Inferior parietal cortex (tissue), 1 donor: ENCODE results near the gene KLC3.

ENCODE experiments used
- DNase-seq: peaks from one replicate; pipeline ENCODE4 v3.0.0-alpha.2; 2016; ENCODE audit errors: extremely low spot score

The KLC3 gene

DNA sequence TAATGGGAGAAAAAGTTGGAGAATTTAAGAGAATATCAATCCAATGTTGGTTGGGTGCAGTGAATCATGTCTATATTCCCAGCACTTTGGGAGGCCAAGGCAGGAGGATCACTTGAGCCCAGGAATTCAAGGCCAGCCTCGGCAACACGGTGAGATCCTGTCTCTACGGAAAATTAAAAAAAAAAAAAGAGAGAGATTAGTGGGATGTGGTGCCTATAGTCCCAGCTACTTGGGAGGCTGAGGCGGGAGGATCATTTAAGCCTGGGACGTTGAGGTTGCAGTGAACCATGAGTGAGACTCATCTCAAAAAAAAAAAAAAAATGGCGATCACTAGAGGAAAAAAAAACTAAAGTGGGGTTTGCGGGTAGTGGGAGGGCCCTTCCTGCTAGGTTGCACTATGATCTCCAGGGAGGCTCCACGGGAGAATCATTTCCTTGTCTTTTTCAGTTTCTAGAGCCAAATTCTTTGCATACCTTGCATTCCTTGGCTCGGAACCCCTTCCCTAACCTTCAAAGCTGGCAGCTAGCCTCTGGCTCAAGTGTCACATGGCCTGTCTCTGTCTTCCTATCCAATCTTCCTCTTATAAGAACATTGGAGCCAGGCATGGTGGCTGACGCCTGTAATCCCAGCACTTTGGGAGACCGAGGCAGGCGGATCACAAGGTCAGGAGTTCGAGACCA lies 35.6 kb downstream of the KLC3 start:
- no peak for DNase-seq

DNA sequence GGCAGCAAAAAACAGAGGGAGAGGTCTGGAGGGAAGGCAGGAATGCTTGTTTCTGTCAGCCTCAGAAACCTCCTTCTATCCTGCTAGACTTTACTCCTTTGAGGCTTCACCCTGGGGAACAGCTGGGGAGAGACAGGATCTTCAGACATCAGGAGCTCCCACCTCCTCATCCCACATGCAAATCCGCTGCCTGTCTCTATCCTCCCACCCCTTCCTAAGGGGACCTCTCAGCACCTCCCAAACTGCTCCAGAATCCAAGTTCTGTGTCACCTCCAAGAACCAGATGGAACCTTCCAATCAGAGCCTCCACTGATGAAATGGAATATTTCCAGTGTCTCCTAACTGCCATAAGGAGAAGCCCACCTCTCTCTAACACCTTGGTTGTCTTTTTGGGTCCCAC lies 39.6 kb downstream of the KLC3 start:
- DNase-seq = no peak

DNA sequence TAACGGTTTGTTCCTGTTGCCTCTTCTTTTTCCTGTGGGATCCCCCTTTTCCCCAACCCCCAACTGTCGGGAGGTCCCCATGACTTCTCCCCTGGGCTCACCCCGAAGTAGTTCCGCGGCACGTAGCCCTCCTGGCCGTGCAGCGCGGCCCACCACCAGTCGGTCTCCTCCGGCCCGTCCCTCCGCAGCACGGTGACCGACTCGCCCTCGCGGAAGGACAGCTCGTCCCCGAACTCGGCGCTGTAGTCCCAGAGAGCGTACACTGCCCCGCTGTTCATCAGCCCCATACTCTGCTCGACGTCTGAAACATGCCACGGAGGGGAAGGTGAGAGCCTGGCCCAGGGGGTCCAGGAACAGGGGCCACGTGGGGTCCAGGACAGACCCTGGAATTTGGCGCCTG lies 41.9 kb downstream of the KLC3 start:
- no peak for DNase-seq

DNA sequence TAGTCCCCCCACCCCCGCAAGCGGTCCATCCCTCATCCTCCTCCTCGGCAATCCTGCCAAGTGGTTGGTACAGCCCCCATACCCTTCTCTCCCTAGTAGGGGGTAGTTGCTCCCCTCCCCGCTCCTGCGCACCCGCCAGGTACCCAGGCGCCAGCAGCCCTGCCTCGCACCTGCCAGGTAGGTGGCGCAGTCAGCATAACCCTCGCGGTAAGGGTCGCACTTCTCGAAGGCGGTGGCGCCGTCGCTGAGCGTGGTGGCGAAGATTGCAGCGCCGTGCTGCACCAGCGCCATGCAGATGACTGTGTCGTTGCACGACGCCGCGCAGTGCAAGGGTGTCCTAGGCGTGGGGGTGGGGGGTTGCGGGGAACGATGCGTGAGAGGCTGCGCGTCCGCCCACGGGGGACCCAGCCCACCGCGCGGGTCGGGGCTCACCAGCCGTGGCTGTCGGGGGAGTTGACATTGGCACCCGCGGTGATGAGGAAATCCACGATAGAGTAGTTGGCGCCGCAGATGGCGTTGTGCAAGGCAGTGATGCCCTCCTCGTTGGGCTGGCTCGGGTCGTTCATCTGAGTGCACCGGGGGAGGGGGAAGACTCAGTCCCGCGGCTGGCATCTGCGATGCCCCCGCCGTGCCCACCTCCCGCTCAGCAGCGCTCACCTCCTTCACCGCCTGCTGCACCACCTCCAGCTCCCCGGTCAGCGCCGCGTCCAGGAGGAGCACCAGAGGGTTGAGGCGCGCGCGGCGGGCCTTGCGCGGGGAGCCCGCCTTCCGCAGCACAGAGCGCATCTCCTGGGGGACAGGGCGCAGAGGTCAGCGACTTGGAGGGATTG lies 45.1 kb downstream of the KLC3 start:
- no peak for DNase-seq

DNA sequence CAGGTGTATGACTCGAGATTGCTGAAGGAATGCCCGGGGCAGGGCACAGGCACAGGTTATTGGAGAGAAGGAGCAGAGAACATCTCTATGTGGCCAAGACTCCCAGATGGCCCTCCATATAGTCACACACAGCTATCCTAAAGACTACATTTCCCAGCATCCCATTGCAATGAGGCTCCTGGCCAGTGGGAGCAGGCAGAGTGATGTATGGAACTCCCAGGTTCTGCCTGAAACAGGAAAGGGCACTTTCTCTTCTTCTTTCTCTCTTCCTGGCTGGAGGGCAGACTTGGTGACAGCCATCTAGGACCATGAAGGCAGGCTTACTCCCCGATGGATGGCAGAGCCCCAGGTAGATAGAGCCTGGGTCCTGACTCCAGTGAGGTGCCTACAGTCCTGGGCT lies 50.8 kb downstream of the KLC3 start:
- no peak for DNase-seq

DNA sequence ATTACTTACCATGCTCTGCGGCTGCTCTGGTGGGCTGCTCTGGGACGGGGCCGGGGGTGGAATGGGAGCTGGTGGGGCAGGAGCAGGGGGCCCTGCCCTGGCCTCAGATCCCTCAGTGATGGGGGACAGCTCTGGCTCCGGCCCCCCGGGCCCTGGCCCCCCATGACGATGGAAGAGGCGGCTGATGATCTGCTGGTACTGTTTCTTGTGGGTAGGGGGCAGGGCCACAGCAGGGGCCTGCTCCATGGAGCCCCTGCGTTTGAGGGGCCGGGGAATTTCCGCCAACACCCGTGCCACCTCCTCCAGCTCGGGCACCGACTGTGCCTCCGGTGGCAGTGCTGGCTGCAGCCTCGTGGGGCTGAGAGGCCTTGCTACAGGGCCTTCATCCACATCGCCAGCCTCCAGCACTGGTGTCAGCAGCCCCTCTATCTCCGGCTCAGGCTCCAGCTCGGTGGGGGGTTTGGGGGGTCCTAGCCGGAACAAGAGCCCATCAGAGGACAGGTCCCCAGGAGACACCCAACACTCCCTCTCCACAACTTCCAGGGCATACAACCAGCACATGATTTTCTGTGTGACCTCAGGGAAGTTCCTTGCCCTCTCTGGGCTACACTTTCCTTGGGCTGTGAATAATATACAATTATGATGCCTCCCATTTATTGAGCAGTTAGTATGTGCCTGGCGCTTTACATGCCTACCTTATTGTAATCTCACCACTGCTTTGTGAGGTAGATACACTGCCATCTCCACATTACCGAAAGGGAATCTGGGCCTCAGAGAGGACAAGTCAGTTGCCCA lies 51.5 kb downstream of the KLC3 start:
- no peak for DNase-seq

DNA sequence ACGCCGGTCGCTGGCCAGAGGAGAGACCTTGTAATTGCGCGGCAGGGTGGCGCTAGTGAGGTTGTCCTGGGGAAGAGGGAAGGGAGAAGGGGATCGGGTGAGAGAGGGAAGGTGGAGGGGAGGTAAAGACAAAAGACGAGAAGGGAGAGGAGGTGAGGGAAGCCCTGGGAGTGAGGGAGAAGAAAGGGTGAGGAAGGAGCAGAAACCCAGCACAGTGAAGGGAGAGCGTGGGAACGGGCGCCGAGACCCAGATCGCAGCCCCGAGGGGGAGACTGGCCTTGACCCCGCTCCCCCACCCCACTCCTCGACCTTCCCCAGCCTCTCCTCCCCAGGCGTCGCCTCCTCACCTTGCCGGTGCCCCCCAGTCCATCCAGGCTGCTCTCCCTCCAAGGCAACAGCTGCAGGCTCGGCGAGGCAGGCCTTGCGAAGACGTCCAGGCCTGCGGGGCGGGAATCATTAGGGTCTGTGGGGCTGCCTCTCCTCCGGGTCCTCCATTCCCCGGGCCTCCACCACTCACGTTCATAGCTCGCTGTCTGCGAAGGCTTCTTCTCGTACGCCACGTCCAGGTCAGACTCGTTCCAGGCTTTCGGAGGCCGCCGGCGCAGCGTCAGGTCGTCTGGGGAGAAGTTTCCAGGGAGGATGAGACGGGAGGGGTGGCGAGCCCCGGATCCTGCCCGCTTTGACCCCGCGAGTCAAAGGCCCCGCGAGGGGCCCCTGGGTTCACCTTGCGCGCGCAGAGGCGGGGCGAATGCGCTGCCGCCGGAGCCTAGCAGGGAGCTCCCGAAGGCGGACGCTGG lies 55.5 kb downstream of the KLC3 start:
- no peak for DNase-seq

DNA sequence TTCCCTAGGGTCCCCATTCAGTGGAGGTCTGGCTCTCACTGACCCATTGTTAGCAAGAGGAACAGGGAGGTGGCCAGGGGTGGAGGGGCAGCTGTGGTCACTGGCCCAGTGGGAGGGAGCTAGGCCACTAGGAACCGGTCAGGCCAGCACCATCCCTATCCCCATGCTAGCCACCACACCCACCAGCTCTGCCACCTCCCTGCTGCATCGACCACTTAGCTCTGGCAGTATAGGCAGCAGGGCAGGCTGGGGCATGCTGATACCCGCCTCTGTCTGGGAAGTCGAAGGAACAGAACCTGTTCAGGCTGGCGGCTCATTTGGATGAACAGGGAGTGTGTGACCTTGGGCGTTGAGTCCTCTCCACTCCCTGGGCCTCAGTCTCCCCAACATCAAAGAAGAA lies 59.6 kb downstream of the KLC3 start:
- DNase-seq = no peak
